CD1c-positive myeloid dendritic cell (primary cell): ENCODE results near the gene RAB44.

Experiments used
- DNase-seq: peaks from one replicate; pipeline ENCODE4 v3.0.0-alpha.2; 2016; ENCODE audit errors: extremely low spot score

Gene RAB44

DNA sequence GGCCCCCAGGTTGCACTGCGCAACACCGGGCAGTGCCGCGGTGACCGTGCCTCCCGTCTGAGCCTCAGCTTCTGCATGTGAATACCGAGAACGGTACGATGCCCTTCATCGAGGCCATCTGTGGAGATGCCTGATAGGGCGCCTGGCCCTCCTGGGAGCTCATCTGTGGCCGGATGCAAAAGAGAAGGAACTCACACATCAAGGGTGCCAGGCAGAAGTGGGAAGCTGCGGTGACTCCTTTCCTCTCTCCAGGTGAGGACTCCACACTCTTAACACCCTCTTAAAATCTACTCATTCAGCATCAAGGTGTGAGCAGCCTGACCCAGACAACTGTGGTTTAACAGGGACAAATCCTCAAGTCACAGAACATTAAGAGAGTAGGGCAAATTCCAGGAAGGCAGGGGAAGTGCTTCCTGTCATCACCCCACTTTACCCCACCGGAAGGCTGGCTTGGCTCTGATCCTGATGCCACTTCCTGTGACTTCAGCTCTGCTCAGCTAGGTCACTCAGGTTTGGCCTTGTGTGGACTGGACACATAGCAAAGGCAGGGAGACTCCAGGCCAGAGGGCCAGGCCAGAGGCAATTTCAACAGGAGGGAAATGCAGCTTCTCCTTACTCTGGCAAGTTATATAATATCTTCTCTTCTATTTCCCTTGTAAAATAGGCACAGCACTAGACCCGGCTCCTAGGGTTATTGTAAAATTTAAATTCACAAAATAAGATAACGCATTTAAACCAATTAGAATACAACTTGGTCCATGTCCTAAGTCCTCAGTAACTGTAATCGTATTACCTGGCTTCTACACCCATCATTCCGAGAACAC, 72.3 kb downstream of the RAB44 start:
- no peak for DNase-seq

DNA sequence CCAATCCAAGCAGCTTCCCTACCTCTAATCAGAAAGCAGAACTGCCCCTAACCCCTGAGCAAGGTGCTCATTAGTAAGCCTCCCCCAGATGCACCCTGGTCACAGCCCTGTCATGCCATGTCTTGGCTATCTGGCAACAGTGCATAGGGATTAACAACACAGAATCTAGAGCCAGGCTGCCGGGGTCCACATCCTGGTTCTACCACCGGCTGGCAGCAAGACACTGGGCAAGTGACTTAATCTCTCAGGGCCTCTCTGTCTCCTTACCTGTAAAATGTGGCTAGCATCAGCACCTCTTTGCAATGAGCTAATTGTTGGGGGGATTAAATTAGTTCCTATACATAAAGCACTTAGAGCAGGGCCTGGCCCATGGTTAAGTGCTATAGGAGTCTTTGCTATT, 73.5 kb downstream of the RAB44 start:
- DNase-seq, result no peak

GRCh38 chr6:36772397-36772796, 74.8 kb downstream of the RAB44 start:
- DNase-seq, result no peak

GRCh38 chr6:36774331-36774730, 76.7 kb downstream of the RAB44 start:
- DNase-seq, result no peak

GRCh38 chr6:36776167-36776566, 78.5 kb downstream of the RAB44 start:
- no peak for DNase-seq

- DNase-seq, result peak; percentile 67
Observed at GRCh38 chr6:36777801-36778200, 80.2 kb downstream of the RAB44 start.

DNA sequence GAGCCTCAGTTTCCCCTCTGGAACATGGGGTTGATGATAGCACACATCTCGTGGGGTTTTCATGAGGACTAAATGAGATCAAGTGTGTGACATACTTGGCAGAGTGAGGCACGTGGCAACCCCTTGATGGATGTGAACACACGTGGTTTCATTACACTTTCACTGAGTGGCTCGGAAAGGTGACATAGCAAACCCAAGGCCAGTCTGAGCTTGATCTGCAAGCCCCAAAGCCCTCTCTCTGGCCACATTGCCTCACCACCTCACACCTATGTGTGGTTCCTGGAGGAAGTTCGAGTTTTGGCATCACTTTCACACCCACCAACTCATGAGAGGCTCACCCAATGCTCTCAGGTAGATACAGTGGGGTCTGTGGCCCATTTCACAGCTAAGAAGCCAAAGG, 81.6 kb downstream of the RAB44 start:
- DNase-seq, result no peak

GRCh38 chr6:36780442-36781177, 83.0 kb downstream of the RAB44 start:
- peak; percentile 55 for DNase-seq

GRCh38 chr6:36781669-36782068, 84.0 kb downstream of the RAB44 start:
- DNase-seq, result no peak
